Thoracic aorta (tissue), 2 donors: ENCODE data around the gene CERS1. TPM values are rescaled to one million over a fixed set of nuclear protein-coding genes. Genes with fewer than 3 reads are reported as not detected.

Source experiments
- ATAC-seq: fragments of 150-250 bp; one replicate; pipeline ENCODE4 v1.8.0; 2017; ENCODE audit warnings: low read depth; ENCODE audit not compliant: insufficient number of reproducible peaks, low FRiP score
- DNase-seq: peaks from one replicate; pipeline ENCODE4 v3.0.0-alpha.2; 2020; ENCODE audit warnings: low spot score
- H3K27ac ChIP-seq, 2 donors: fragments of 200-600 bp; sonication (generic); 1 replicate in 1 of 2; 2 replicates in 1 of 2; pipeline ENCODE4 v1.5.1; 2016; ENCODE audit warnings: mild to moderate bottlenecking in 2 of 2, moderate library complexity in 2 of 2
- H3K27me3 ChIP-seq: fragments of 200-600 bp; sonication (generic); replicated peaks from 2 replicates; pipeline ENCODE4 v1.6.0; 2016; ENCODE audit warnings: mild to moderate bottlenecking; ENCODE audit not compliant: insufficient read depth
- H3K36me3 ChIP-seq: fragments of 200-600 bp; sonication (generic); one replicate; pipeline ENCODE4 v1.5.1; 2016
- H3K4me1 ChIP-seq, 2 donors: fragments of 200-600 bp; sonication (generic); 1 replicate in 1 of 2; 2 replicates in 1 of 2; pipeline versions ENCODE4 v1.5.1 to v1.6.0; 2016; ENCODE audit warnings: low read depth in 2 of 2, mild to moderate bottlenecking in 1 of 2; ENCODE audit not compliant: control insufficient read depth in 1 of 2
- H3K4me3 ChIP-seq: fragments of 200-600 bp; sonication (generic); 2 replicates; pipeline ENCODE4 v1.5.1; 2016; ENCODE audit warnings: mild to moderate bottlenecking
- H3K9me3 ChIP-seq: fragments of 200-600 bp; sonication (generic); 2 replicates; pipeline ENCODE4 v1.5.1; 2016
- total RNA-seq, 2 donors: library from RNA; depleted of rRNA; stranded (reverse); fragments of >200 nt; gene quantifications; one replicate each; pipeline versions ENCODE4 v1.1.0 to v1.2.3, GENCODE V29; 2016
- TF ChIP-seq, protein P1 (sequence below): fragments of 200-600 bp; sonication (generic); IDR thresholded peaks from one replicate; pipeline ENCODE4 v1.5.1; 2019; ENCODE audit warnings: antibody characterized with exemption

CERS1 gene
- total RNA-seq, 2 donors from 2014 or later, result 1.1 to 1.7 TPM

GRCh38 chr19:18932216-18932841, 36.4 kb upstream of the CERS1 start:
- Histone ChIP-seq H3K9me3 (no peaks in the 10 kb centered on the region), H3K4me3 (no peak overlapping the region), H3K4me1 (no peaks in the 10 kb centered on the region), H3K27ac (no peak overlapping the region), H3K36me3 (peaks cover 18% of the 10 kb centered on the region), H3K27me3 (no peaks in the 10 kb centered on the region)
- ATAC-seq, result no peak
- TF ChIP-seq, protein P1, sequence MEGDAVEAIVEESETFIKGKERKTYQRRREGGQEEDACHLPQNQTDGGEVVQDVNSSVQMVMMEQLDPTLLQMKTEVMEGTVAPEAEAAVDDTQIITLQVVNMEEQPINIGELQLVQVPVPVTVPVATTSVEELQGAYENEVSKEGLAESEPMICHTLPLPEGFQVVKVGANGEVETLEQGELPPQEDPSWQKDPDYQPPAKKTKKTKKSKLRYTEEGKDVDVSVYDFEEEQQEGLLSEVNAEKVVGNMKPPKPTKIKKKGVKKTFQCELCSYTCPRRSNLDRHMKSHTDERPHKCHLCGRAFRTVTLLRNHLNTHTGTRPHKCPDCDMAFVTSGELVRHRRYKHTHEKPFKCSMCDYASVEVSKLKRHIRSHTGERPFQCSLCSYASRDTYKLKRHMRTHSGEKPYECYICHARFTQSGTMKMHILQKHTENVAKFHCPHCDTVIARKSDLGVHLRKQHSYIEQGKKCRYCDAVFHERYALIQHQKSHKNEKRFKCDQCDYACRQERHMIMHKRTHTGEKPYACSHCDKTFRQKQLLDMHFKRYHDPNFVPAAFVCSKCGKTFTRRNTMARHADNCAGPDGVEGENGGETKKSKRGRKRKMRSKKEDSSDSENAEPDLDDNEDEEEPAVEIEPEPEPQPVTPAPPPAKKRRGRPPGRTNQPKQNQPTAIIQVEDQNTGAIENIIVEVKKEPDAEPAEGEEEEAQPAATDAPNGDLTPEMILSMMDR, result no peak
- peak; percentile 30 for DNase-seq

DNA sequence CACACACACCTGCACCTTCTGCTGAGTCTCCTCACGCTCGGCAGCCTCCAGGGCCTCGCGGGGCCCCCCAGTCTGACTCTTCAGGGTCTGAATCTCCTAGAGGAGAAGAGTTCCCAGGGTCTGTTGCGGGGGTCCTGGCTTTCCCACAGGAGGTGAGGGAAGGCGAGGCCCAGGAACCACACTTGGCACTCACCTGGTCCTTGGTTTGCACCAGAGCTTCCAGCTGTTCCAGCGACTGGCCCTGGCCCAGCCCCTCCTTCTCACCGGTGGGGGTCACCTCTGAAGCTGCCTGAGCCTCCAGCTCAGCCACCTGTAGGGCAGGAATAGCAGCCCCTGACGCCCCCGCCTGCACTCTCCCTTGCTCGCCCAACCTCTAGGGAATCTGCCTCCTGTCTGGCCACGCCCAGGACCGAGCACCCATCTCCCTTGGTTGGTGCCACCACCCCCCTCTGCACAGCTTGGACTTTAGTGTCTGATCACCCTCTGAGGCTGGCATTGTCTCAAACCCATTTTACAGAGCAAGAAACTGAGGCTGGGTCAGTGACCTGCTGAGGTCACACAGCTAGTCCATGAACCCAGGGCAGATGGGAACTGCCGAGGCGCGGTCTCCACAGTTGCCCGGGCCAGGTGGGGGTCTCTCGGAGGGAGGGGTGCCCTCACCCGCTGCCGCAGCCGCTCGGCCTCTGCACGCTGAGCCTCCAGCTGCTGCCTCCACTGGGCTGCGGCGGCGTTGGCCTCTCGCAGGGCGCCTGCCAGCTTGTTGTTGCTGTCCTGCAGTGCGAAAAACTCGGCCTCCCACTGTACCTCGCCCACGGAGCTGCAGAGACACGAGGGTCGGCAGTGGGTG, 35.6 kb upstream of the CERS1 start:
- ATAC-seq (no peak), DNase-seq (no peak)
- Histone ChIP-seq H3K36me3 (peaks cover 20% of the 10 kb centered on the region), H3K27ac (no peak overlapping the region), H3K27me3 (no peaks in the 10 kb centered on the region), H3K4me1 (no peaks in the 10 kb centered on the region), H3K4me3 (no peak overlapping the region), H3K9me3 (no peaks in the 10 kb centered on the region)
- TF ChIP-seq, protein P1, result no peak

DNA sequence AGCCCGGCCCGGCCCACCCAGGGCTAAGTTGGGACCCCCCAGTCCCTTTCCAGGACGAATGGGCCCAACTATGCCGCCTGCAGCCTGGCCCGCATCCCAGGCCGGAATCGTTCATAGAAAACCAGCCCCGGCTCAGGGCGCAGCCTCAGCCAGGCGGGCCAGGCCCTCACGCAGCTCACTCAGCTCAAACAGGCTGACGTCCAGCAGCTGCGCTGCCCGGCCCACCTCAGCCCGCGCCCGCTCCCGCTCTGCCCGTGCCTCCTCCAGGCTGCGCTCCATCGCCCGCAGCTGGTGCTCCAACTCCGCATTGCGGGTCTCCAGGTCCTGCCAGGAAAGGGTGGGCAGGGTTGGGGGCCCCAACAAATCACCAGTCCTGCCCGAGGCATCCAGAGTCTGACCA, 33.4 kb upstream of the CERS1 start:
- H3K36me3 ChIP-seq, result peaks cover 32% of the 10 kb centered on the region
- no peaks in the 10 kb centered on the region for H3K4me1 ChIP-seq
- TF ChIP-seq, protein P1, result no peak
- no peak for DNase-seq
- ATAC-seq, result no peak
- no peak overlapping the region for H3K4me3 ChIP-seq
- no peak overlapping the region for H3K27ac ChIP-seq
- no peaks in the 10 kb centered on the region for H3K9me3 ChIP-seq
- H3K27me3 ChIP-seq, result no peaks in the 10 kb centered on the region

- peaks cover 41% of the 10 kb centered on the region for H3K36me3 ChIP-seq
- TF ChIP-seq, protein P1, result no peak
- no peak overlapping the region for H3K4me3 ChIP-seq
- H3K9me3 ChIP-seq, result no peaks in the 10 kb centered on the region
- H3K27ac ChIP-seq, result no peak overlapping the region
- no peaks in the 10 kb centered on the region for H3K4me1 ChIP-seq
- DNase-seq (no peak), ATAC-seq (no peak)
- H3K27me3 ChIP-seq, result no peaks in the 10 kb centered on the region
These were observed 32.3 kb upstream of the CERS1 start for GRCh38 chr19:18928018-18928805.
